Measurements from ENCODE around the gene RNF220. TPM values are rescaled to one million over a fixed set of nuclear protein-coding genes. Genes with fewer than 3 reads are reported as not detected.
A peak's percentile ranks its signal among the peaks of the same experiment; 100 is the strongest.

Gene RNF220
- polyA plus RNA-seq, 1 donor (not counting 4 experiments of a cell fraction or from before 2014, with no cell fraction given) = 42.7 TPM

- peak overlapping the region; percentile 11 for H3K27ac ChIP-seq (ENCODE audit: control insufficient read depth, insufficient read depth, low read length)
- DNase-seq (ENCODE audit: low read depth, low spot score) = peak; percentile 62
These were observed 152.7 kb downstream of the RNF220 start for GRCh38 chr1:44557778-44558177.

GRCh38 chr1:44558883-44559282 is 153.8 kb downstream of the RNF220 start:
- peaks cover 29% of the 10 kb centered on the region for H3K4me1 ChIP-seq (ENCODE audit: control insufficient read depth, extremely low read depth, insufficient read depth, low read length)
- H3K9me1 ChIP-seq (ENCODE audit: control insufficient read depth, extremely low read depth, insufficient read depth, low read length) = no peaks in the 10 kb centered on the region
- H3K36me3 ChIP-seq (ENCODE audit: control insufficient read depth in 2 of 2, extremely low read depth in 1 of 2, insufficient read depth in 2 of 2, low read length in 2 of 2) = no peaks in the 10 kb centered on the region
- H3K9me3 ChIP-seq (ENCODE audit: control insufficient read depth, low read depth, low read length) = no peaks in the 10 kb centered on the region
- dilution Hi-C loops (cut with MboI; ENCODE audit: extremely low pct_ligation_motif_present, low sequenced_read_pairs) = no loop called here
- no peak overlapping the region for H3K9ac ChIP-seq (ENCODE audit: control insufficient read depth, extremely low read depth, insufficient read depth, low read length)
- H2AFZ ChIP-seq (ENCODE audit: control insufficient read depth, low read length) = no peak overlapping the region
- no peak for DNase-seq (ENCODE audit: low read depth, low spot score)
- FAIRE-seq = no peak
- H3K4me2 ChIP-seq (ENCODE audit: control insufficient read depth, extremely low read depth, insufficient read depth, low read depth, low read length) = no peak overlapping the region
- H3K79me2 ChIP-seq (ENCODE audit: control insufficient read depth, insufficient read depth, low read length) = no peaks in the 10 kb centered on the region
- no peaks in the 10 kb centered on the region for H4K20me1 ChIP-seq (ENCODE audit: control insufficient read depth, extremely low read depth, insufficient read depth, low read length)
- no peaks in the 10 kb centered on the region for H3K27me3 ChIP-seq (ENCODE audit: control insufficient read depth, extremely low read depth, insufficient read depth, low read length)
- no peak overlapping the region for H3K4me3 ChIP-seq (ENCODE audit: control insufficient read depth in 2 of 3, extremely low read depth in 1 of 3, insufficient read depth in 2 of 3, low read depth in 1 of 3, low read length in 3 of 3)
- no peak overlapping the region for H3K27ac ChIP-seq (ENCODE audit: control insufficient read depth, insufficient read depth, low read length)
- TF ChIP-seq EZH2 (IDR thresholded peaks at IDR 0.05; ENCODE audit: low read length) (no peak), CTCF (optimal IDR thresholded peaks at IDR 0.05 in 1 of 3, IDR thresholded peaks at IDR 0.05 in 1 of 3, conservative IDR thresholded peaks at IDR 0.05 in 1 of 3; ENCODE audit: extremely low read depth in 1 of 3, insufficient read depth in 2 of 3, low read length in 3 of 3) (no peak)

More at GRCh38 chr1:44557778-44558177, 152.7 kb downstream of the RNF220 start:
- peak; percentile 90 for FAIRE-seq
- H3K36me3 ChIP-seq (ENCODE audit: control insufficient read depth in 2 of 2, extremely low read depth in 1 of 2, insufficient read depth in 2 of 2, low read length in 2 of 2) = no peaks in the 10 kb centered on the region
- no peaks in the 10 kb centered on the region for H3K9me1 ChIP-seq (ENCODE audit: control insufficient read depth, extremely low read depth, insufficient read depth, low read length)
- TF ChIP-seq CTCF (optimal IDR thresholded peaks at IDR 0.05 in 1 of 3, IDR thresholded peaks at IDR 0.05 in 1 of 3, conservative IDR thresholded peaks at IDR 0.05 in 1 of 3; ENCODE audit: extremely low read depth in 1 of 3, insufficient read depth in 2 of 3, low read length in 3 of 3) = no peak
- no peak for TF ChIP-seq EZH2 (IDR thresholded peaks at IDR 0.05; ENCODE audit: low read length)
- no peak overlapping the region for H3K4me3 ChIP-seq (ENCODE audit: control insufficient read depth in 2 of 3, extremely low read depth in 1 of 3, insufficient read depth in 2 of 3, low read depth in 1 of 3, low read length in 3 of 3)
- no peaks in the 10 kb centered on the region for H3K79me2 ChIP-seq (ENCODE audit: control insufficient read depth, insufficient read depth, low read length)
- H3K9ac ChIP-seq (ENCODE audit: control insufficient read depth, extremely low read depth, insufficient read depth, low read length) = no peak overlapping the region
- no peak overlapping the region for H2AFZ ChIP-seq (ENCODE audit: control insufficient read depth, low read length)
- peak overlapping the region; percentile 30 for H3K4me2 ChIP-seq (ENCODE audit: control insufficient read depth, extremely low read depth, insufficient read depth, low read depth, low read length)
- dilution Hi-C loops (cut with MboI; ENCODE audit: extremely low pct_ligation_motif_present, low sequenced_read_pairs) = no loop called here
- no peaks in the 10 kb centered on the region for H3K27me3 ChIP-seq (ENCODE audit: control insufficient read depth, extremely low read depth, insufficient read depth, low read length)
- H3K4me1 ChIP-seq (ENCODE audit: control insufficient read depth, extremely low read depth, insufficient read depth, low read length) = peaks cover 40% of the 10 kb centered on the region
- H3K9me3 ChIP-seq (ENCODE audit: control insufficient read depth, low read depth, low read length) = no peaks in the 10 kb centered on the region
- no peaks in the 10 kb centered on the region for H4K20me1 ChIP-seq (ENCODE audit: control insufficient read depth, extremely low read depth, insufficient read depth, low read length)
